ENCODE measurements around the gene CDON.

Gene CDON

DNA sequence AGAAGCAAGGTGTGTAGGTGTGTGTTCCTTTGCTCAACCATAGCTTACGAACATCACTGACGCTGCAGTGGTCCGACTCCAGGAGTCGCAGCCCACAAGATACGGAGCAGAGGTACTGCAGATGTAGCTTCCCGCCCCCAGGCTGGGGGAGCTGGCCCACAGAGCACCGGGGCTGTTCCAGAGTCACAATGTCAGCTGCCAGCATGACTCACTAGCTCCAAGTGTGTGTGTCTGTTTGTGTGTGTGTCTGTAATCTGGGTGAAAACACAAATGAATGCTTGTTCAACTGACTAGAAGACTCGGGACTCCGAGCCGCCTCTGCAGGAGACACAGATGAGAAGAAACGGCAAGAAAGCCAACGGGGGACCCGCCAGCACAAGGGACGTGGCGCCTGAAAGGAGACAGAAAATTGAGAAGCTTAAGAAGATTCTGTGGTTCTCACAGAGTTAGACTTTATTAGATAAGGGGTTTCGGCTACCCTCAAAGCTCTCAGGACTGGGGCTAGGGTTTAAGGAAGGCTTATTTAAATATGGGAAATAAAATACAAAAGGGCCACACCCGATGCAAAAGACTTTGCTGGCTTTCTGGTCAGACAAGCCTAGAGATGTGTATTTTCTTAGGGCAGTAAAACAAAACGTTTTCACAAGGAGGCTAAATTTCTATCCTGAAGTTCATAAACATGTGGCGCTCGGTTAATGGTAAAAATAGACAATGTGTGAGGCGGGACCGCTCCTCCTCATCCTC, 106.1 kb downstream of the CDON start:
- DNase-seq (ENCODE audit: low read depth in 2 of 2) = no peak

DNA sequence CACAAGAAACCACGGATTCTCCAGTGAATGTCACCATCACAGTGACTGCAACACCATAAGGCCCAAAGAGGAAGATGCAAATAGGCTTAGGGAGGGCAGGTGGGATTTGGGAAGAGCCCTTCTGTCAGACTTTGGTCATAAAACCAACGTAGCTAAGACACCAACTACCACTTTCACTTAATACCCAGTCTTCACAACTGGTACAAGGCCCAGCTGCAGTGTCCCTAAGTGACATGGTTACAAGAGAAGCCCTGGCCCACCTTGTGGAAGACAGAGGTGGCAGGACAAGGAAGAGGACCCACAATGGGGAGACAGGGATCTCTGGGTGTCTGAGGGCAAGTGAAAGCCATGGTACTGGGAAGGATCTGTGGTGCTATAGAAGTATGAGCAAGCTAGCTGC, 106.8 kb downstream of the CDON start:
- no peak for DNase-seq (ENCODE audit: low read depth in 2 of 2)

DNA sequence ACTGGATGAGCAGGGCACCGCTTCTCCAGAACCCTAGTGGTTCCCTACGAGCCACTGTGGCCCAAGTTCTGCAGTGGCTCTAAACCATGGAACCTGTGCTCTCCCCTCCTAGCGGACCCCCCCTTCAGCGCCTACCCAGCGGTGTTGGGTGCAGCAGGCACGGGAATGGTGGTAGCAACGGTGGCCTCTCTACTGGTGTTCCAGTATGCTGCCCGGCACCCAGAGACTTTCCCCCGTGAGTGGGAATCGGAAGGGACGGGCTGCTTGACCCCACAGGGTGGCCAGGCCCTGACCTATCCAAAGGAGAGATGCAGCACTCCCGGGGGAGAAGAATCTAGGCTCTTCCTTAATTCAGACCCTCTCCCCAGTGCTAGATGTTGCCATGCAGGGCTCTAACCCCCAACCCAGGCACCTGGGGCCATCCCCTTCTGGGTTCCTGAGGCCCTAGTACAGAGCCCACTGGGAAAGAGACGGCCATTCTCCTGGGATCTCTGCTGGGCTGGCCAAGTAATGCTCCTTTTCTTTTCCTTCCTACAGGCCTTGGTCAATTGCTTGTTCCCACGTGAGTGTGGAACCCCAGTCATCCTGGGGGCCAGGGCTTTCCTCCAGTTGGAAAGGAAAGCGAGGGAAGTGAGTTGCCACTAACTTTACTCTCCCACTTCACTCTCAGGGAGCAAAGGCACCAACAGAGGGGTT, 107.6 kb downstream of the CDON start:
- no peak for DNase-seq (ENCODE audit: low read depth in 2 of 2)

DNA sequence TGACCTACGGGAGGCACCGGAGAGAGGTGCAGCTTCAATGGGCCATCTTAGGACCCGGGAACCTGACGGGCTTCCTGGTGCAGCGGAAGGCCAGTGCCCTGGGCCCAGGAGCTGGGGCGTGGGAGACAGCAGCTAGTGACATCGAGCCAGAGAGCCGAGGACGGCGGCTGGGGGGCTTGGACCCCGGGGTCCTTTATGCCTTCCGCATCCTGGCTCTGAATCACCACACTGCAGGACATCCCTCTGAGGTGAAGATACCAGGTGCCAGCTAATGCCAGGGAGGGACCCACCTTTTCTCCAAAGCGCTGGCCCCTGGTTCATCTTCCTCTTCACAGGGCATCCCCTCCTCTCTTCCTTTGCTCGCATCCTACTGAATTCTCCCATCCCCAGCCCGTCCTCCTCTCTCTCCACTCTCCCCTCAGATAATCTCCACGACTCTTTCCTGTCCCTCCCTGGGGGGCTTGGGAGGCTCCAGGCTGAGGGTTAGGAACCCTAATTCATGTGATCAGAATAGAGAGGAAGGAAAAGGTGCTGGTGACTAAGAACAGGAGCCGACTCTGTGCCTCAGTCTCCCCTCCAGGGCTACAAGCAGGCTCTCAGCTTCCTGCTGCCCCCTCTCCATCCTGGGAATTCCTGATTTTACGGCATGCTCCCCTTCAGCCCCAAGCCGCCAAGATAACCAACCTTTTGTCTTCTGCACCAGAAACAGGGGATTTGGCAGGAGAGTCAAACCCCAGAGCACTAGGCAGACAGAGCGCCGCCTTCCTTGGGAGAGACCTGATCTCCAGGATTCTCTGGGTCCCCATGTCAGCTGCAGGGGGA, 108.3 kb downstream of the CDON start:
- no peak for DNase-seq (ENCODE audit: low read depth in 2 of 2)

DNA sequence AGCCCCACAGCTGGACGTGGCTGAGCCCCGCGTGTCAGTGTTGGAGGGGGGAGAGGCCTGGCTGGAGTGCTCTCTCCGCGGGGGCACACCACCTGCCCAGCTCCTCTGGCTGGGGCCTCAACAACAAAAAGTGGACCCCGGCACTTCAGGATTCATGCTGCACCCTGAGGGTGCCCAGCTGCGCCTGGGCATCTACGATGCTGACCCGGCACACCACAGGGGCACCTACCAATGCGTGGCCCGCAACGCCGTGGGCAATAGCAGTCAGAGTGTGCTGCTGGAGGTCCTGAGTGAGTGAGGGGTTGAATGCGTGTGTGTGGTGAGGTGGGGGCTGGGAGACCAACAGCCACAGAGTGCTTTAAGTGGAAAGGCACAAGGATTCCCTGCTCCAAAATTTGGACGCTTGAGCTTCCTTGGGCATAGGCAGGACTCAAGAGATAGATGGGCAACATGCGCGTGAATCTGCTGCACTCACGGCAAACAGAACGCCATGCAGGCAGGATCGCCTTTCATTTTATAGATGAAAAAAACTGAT, 109.2 kb downstream of the CDON start:
- DNase-seq (ENCODE audit: low read depth in 2 of 2) = no peak

DNA sequence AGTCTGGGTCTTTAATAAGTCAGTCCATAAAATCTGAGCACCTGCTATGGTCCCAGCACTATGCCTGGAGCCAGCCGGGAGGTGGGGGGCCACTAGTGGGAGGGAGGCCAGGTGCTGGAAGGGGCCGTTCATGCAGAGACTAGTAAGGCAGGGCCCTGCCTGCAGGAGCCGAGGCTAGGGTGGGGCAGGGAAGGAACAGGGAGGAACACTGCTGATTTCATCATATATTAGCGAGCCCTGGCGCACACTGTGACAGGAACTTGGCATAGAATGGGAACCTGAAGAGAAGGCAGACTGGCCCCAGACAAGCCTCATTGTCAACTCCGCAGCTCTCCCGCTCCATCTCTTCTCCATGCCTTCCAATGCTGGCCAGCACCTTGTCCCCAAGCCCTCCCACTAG, 109.7 kb downstream of the CDON start:
- DNase-seq (ENCODE audit: low read depth in 2 of 2) = no peak

DNA sequence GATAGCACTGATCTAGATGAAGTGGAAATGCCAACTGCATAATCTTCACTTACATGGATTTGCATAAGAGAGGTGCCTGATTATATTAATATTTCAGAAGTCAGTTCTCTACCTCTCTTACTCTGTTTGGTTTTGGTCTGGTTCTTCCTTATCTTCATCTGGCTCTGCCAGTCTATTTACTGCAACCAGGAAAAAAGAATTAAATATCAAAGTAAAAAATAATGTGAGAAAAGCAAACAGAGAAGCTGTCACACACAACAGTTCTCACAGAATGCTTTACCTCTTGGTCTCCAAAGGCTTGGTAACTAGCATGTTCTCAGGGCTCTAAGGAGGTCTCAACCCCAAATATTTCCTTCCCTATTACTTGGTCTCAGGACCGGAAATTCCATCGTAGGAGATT, 110.1 kb downstream of the CDON start:
- no peak for DNase-seq (ENCODE audit: low read depth in 2 of 2)

DNA sequence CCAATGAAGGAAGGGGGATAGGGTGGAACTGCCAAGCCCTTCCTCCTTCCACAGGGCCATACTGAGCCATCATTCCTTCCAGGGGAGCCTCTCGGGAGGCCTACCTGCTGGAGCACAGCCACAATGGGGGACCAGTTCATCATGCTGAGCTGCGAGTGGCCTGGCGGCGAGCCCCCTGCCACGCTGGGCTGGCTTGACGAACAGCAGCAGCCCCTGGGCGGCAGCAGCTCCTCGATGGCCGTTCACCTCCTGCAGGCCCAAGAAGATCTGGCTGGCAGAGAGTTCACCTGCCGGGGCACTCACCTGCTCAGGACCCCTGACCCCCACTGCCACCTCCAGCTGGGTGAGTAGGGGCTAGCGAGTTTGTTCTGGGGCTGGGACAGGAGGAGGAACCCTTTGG, 110.9 kb downstream of the CDON start:
- no peak for DNase-seq (ENCODE audit: low read depth in 2 of 2)

DNA sequence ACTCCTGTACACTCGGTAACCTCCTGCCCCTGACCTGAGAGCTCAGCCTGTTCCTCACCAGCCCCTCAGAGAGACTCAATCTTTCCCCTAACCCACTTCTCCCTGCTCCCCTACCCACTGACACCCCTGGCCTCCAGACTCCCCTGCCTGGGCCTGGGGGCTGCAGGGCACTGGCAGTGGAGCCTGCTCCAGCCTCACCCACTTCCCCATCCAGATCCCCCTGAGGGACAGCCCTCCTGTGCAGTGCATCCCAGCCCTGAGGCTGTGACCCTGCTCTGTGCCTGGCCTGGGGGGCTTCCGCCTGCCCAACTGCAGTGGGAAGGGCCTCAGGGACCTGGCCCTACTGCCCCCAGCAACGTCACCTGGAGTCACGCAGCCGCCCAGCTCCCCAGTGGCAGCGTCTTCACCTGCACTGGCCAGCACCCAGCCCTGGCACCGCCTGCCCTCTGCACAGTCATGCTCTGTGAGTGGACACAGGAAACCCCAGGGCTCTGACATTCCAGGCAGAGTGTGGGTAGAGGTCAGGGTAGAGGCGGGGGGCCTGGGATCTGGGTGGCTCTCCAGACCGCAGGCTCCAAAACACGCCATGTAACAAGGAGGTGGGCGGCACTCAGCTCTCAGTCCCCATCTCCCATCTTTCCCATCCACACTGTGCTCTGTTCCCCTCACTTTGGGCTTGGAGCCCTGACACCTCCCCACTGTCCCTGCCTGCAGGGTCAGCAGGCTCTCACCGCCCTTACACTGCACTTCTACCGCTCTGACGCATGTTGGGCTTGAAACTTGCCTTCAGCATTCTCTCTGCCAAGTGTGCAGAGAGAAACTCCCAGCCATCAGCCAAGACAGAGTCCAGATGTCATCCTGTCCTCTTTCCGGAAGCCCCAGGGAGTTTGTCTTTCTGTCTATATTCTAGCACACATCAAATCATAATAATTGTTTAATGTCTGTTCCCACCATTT, 111.7 kb downstream of the CDON start:
- no peak for DNase-seq (ENCODE audit: low read depth in 2 of 2)

DNA sequence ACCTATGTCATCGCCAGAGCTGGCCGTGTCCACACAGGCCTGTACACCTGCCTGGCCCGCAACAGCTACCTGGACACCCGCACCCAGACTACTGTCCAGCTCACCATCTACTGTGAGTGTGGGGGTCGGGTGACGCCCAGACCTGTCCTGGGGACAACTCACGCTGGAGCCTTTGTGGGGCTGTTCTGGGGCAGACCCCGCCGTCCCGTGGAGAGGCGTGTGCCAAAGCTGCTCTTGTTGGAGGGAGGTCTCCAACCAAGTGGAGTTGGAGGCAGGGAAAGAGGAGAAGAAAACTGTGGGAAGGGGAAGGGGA, 112.5 kb downstream of the CDON start:
- no peak for DNase-seq (ENCODE audit: low read depth in 2 of 2)

DNA sequence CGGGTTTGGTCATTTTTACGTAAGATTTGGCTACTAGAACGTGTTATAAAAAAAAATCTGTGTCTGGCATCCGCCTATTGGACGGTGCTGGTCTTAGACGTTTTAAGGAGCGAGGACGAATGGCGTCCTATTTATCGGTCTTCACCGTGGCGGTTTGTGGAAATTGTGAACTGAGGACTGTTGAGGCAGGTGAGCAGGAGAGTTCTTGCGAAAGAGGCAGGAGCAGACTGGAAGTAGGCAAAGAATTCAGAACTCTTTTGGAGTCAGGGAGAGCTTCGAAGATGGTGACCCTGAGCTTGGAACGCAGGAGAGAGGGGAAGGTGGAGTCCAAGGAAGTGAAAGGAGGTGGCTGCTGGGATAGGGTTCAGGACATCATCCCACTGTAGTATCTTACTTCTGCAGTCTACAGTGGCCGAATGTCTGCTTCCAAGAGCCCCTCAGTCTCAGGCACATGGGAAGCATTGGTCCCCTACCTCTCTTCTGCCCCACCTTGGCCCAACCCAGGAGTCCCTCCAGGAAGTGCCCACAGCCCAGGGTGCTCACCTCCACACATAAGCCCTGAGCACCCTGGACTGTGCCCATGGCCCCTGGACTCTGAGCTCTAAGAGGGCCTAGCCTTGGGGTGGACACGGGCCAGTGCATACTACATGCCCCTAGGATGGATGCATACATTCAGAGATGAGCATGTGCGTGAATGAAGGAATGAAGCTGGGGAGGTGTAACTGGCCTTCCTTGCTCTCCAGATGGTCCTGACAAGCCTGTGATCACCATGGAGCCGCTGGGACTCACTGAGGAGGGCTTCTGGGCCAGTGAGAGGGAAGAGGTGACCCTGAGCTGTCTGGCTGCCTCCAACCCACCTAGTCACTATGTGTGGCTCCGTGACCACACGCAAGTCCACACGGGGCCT, 113.1 kb downstream of the CDON start:
- DNase-seq (ENCODE audit: low read depth in 2 of 2) = no peak

DNA sequence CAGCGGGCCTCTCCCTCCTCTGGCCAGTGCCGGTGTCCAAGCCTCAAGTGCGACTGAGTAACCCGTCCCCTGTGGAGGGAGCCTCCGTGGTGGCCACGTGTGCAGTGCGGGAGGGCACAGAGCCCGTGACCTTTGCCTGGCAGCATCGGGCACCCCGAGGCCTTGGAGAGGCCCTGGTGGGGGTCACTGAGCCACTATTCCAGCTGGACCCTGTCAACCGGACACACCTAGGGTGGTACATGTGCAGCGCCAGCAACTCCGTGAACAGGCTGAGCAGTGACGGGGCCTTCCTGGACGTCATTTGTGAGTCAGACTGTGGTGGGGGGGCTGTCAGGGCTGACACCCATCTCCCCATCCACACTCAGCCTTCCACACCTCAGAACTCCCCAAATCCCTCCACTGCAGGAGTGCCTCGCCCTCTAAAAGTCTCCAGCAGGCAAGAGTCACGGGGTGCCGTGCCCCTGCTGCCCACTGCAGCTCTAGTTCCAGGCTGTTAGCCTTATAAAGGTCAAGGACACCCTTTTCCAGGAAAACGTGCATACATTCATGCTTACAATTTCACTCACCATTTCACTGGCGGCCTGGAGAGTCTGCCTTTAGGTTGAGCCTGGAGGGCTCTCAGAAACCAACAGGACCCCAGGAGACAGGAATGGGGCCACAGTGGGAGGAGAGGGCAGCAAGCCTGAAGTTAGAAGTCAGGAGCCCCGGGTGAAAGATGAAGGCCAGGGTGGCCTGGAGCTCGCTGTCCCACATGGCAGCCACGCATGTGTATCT, 114.2 kb downstream of the CDON start:
- DNase-seq (ENCODE audit: low read depth in 2 of 2) = no peak

DNA sequence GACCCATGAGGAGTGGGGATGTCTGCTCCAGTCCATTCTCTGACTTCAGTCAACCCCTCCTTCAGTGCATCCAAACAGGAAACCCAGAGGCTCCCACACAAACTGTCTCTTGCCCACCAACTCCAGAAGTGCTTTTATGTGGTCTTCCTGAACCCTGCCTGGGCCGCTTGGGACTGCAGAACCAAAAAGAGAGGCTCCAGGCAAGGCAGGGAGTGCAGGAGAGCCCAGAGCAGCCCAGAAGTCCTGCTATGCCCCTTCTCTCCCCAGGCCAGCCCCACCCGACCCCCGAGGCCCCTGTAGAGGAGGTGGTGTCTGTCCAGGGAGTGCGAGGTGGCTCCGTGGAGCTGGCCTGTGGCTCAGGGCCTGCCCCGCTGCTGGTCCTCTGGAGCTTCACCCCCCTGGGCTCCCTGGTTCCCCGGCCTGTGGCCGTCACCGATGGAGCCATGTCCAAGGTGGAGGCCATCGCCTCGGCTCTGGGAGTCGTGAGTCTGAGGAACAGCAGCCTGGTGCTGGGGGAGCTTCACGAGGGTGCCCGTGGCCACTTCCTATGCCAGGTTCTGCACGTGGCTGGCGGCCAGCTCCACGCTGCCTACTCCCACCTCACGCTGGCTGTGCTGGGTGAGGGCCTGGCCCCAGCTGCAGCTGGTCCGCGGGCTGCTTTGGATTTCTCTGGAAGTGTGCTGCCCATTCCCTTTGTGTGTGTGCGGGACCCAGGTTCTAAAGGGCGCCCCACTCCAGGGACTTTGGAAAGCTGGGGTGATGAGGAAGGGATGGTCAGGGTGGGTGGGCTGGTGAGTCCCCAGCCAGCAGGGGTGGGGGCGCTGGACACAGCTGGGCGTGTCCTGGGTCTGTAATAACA, 115.0 kb downstream of the CDON start:
- no peak for DNase-seq (ENCODE audit: low read depth in 2 of 2)

DNA sequence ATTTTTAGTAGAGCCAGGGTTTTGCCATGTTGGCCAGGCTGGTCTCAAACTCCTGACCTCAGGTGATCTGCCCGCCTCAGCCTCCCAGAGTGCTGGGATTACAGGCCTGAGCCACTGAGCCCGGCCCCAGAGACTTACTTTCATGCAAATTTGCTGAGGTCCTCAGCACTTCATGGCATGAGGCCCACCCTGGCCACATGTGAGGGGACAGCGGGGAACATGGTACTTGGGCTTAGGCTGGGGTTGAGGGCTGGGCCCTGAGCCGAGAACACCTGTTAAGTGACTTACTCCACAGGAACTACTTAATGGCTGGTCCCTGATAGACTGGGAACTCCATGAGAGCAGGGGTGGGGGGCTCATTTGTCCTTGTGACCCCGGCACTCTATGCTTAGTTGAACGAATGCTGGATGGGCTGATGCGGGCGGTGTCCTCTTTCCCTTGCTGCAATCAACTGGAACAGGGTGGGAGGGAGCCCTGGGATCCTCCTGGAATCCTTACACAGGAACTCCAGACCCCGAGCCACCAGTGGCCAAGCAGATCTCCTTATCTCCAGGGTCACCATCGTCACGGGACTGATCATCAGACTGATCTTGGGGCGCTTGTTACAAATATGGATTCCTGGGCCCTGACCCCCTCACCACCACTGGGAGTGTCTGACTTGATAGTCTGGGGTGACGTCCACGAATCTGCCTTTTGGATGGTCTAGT, 115.8 kb downstream of the CDON start:
- DNase-seq (ENCODE audit: low read depth in 2 of 2) = no peak

DNA sequence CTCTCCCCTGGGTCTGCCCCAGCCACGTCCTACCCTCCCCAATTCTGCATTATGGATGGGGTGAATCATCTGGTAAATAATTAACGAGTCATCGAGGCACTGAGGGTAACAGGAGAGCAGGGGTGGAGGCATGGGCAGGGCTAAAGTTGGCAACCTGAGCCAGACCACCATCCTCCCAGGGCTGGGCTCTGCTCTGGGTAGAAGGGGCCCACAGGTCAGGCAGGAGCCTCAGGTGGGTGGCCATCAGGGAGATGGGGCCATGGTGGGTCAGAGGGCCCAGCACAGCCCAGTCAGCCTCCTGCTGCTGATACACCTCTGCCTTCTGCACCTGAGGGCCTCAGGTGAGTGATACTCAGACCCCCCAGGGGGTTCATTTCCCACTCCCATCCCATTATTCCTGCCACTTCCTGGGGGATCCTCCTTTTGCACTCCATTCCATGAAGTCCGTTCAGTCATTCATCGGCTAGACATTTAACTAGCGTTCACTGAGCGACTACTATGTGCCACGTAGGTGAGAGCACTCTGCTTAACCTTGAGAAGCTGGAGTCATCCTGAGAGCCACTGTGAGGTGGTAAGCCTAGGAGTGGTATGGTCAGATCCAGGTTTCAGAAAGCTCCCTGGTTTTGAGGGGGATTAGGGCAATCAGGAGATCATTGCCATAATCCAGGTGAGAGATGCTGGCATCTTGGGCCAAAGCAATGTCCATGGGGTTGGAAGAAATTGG, 116.7 kb downstream of the CDON start, which contains the start of gene VSIG10L2:
Gene VSIG10L2 (plus strand): TSS at position 248 of the 724 bp plus-strand sequence. CDS start 12 bp downstream, at position 260.
- DNase-seq (ENCODE audit: low read depth in 2 of 2) = no peak

DNA sequence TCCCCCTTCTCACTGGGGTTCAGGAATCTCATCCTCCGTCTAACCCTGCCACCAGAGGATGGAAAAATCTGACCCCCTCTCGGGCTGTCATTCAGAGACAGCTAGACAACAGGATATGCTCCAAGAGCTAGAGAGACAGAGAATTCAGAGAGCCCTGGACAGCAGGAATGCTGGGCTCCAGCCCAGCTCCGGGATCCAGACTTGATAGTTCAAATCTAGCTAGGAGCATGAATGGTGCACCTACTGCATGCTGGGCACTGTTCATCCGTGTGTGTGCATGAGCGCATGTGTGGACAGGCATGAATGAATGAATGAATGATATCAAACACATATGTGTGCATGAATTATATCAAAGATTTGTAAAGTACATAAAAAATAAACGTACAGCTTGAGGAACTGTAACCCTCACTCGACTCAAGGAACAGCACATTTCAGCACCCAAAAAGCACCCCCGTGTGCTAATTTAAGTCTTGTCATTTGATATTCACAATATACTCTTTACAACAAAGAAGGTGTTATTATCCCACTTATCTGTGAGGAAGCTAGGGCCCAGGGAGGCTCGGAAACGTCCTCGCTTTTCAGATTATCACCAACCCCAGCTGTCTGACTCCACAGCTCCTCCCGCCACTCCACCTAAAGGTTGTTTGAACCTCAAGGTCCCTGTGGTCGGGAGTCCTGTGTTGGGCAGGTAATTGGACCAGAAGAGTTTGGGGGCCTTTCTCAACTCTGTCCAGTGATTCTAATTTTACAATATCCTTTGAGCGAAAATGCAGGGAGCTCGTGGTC, 117.5 kb downstream of the CDON start:
- DNase-seq (ENCODE audit: low read depth in 2 of 2) = no peak

Data from stimulated activated CD4-positive, alpha-beta T cell treated with anti-CD3 and anti-CD28 coated beads, Interleukin-1b, Interleukin-23, amount 100 ng/mL, for 4 hours (primary cell).